GM21515 (cell line): ENCODE results near the gene GREM2.

ENCODE experiments used
- ATAC-seq: cut with Tn5 transposase; IDR thresholded peaks from one replicate; pipeline ENCODE4 v1.9.1; 2021; ENCODE audit not compliant: unreplicated experiment

The GREM2 gene

DNA sequence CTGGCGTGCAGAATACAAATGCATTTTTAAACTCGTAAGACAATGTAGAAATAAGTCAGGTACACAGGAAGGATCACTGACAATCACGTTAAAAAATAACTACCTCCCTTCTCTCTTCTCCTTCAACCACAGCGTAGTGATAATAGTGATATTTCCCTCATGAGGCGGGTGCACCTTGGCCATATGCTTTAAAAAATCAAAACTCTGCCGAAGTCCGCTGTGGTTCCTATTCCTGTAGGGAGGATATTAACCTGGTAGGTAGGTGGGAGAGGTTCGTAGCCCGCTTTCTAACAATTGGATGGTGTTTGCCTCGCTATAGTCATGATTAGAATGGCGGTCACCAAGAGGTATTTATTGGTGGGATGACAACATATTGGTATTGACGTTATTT is 732 bp downstream of the GREM2 start:
- no peak for ATAC-seq

DNA sequence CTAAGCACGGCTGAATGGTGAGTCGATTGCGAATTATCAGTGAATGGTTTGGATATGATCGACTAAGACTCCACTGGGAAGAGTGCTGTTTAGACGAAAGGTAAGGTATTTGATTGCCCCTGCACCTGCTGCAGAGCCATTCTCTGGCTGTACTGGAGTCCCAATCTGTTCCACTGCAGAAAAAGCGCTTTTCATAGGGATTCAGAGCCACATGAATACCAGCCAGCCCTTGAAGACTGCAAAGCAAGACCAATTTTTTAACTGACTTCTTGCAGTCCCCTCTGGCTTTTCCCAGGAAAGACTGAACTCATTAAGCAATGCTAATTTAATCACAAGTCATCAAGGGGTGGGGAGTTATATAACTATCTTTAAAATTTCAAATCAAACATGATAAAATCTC is 1.3 kb downstream of the GREM2 start:
- ATAC-seq: no peak

DNA sequence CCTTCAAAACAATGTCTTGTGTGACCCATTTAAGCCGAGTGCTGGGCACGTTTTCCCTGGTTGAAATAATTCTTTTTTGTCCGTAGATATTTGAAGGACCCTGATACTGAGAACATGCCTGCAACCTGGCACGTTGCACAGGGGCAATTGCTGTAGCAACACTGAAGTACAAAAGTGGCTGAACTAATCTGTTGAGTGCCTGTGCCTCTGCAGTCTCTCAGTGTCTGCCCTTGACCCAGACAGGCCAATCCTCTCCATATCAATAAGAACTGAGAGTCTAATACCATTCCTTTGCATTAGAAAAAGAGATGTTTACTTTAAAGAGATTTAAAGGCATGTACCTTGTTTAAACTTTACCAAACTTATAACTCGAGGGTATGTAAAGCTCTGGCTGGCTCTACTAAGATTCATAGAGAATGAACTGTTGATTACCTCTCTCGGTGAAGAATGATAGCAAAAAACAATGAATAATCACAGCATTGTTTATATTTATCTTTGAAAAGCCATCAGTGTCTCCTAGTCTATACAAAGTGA is 2.4 kb downstream of the GREM2 start:
- ATAC-seq: no peak

DNA sequence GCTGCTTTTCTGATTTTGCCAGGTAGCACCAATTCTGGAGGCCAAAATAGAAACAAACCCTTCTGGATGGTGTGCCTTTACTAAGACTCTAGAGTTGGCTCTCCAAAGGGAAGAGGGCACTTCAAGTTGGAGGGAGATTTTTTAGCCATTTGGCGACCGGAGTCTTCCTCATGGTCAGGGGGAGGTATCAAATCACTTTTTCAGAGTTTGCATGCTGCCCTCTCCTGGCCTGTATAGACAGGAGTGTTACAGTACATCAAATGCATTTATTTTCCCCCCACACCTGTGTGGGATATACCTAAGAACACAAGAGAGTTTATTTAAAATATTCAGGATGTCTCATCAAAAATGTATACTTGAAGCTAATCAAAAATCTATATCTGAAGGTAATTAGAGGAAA is 3.2 kb downstream of the GREM2 start:
- no peak for ATAC-seq

DNA sequence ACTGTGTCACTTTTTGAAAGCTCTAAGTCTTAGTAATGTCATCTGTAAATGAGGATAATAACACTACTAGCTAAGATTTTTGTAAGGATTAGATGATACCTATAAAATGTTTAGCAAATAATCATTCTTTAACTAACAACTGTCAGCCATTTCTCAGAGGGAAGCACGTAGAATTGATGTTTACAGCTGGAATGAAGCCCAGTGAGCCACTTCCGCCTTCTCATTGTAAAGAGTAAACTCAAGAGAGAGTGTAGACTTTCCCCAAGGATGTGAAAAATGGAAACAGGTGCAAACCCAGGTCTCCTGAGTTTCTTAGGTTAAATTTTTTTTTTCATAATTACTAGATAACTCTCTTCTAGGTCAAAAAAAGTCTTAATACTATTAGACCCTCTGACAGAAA is 4.9 kb downstream of the GREM2 start:
- no peak for ATAC-seq

DNA sequence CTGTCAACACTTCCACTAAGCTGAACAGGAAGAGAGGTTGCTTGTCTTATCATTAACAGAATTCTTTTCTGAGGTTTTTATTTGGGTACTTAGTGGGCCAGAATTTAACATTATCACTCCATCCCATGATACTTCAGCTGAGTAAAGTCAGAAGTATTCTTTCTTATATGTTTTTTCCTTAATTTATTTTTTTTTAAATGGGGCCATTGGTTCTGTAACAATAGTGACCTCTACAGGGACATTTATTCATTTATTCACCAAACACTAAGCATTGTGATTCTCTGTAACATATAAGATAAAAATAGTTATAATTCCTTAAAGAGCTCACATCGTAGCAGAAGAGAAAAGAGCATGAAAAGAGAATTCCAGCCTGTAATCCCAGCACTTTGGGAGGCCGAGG is 9.8 kb downstream of the GREM2 start:
- ATAC-seq: no peak

DNA sequence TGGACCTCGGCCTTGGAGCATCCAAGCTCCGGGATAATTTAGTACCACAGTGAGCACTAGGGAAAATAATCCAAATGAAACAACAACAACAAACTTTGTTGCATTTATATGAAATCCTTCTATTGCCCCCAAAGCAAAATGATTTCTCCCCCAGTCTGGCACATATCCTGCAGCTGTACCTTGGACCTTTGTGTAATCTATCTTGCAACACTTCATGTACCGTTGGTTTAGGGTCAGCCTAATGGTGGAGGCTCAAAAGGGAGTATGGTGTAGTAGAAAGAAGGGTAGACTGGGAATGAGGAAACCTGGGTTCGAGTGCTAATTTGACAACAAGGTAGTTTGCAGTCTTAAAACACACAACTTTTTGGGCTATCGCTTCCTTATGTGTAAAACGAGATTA is 12.1 kb downstream of the GREM2 start:
- ATAC-seq: no peak

DNA sequence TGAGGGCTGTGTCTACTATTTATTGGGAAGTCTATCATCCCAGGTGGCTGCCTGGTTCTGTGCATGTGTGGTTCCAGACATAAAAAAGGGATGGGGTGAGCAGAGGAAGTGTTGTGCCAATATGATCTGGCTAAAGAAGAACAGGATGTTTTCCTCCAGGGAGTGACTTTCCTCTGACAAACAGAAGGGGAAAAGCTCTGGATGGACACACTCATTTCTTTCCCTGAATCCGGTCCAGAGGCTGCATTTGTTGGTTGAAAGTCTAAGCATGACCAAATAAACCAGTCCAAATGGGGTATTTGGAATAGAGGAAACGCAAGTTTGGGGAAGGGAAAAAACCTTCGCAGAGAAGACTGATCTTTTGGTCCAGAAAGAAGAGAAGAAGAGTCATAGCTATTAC is 12.7 kb downstream of the GREM2 start:
- ATAC-seq: no peak

DNA sequence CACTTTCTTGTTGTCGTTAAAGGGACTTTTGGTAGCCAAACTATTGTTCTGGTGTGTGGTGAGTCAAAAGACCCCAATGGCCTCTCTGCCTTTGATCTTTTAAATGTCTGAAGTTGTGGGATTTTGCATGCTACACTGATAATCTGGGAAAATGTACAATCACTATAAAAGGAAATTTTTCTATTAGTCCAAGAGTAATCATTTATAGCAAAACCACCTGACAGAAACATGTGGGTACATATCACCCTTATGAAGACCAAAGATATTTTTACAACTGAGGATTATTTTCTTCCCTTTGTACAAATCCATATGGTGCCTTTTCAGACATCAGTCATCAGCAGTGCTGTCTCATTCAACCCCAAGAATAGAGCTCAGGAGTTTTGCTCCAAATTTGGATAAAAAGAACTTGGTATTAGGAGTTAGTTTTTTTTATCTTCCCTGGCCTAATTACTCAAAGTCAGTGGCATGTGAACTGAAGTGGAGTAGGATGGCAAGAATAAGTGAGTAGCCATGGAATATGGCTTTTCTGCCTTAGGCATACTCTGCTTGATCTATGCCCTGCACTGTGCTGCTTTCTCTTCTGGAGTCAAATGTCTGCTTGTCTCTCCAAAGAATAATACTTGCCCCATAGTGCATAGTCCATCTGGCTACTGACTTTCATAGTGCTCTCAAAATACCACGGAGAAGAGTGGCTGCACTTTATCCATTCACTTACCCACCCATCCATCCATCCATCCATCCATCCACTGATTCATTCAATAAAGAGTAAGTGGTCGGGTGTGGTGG is 13.5 kb downstream of the GREM2 start:
- no peak for ATAC-seq

DNA sequence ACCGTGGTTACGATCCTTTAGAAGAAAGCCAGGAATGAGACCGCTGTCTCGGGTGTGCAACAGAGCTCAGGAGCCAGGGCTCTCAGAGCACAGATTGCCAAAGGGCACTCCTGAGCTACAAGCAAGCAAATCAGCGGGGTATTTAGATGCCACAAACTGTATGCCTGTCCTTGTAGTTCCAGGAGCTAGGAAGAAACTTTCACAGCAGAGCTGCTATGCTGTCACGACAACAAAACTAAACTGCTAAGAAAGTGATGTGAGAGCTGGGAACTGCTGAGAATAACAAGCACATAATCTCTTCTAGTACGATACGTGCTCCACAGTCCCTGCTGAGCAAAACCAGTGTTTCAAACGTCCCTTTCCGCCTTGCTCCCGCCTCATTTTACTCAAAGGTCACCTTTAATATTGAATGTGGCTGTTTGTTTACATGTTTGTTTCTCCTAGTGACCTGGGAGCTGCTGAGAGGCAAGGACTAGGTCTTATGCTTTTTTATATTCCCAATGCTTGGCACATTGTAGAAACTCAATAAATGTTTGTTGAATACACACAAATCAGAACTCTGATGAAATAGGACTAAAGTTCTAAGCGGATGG is 14.7 kb downstream of the GREM2 start:
- ATAC-seq: no peak

DNA sequence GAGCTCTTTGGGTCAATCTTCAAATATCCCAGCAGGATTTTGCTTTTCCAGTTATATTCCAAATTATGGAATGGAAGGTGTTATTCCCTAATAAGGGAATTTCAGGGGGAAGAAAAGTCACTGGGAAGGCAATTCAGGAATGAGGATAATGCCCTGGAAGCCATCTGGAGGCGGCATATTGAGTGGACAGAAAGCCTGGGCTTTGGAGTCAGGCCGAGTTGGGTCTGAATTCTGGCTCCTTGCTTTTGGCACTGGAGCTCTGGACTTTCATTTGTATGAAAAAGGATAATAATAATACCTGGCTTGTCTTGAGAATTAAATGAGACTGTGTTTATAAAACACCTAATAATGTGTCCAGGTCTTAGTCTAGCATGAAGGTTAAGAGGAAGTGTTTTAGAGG is 16.5 kb downstream of the GREM2 start:
- no peak for ATAC-seq

DNA sequence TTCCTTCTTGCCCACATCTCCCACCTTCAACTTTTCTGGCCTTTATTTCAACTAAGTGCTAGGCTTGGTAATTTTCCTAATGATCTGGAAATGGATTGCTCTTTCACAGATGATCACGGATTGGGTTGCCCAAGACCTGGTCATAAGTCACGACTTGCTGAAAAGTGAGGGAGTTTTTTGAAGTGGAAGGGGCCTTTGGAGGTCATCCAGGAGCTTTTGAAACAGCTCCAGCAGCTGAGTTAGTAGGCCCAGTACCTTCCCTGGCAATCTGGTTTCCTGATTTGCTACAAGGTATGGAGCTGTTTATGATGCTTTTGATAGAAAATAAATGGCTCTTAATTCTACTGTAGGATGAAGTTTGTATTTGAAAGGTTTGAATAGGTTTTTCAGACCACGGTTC is 20.4 kb downstream of the GREM2 start:
- no peak for ATAC-seq

DNA sequence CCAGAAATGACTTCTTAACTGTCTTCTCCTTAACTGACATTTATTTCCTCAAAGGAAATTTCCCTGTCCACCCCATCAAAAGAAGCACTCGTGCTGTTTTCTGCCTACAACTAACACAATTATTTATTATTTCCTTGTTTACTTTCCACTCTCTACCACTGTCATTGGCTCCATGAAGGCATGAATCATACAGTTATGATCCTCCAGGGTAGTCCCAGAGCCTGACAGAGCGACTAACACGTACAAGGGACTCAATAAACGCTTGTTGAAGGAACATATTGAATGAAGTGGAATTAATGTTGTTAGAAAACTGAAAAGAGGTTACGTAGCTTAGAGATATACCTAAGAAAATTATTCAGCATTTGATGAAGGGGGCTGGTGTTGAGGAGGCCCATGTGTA is 20.9 kb downstream of the GREM2 start:
- no peak for ATAC-seq

DNA sequence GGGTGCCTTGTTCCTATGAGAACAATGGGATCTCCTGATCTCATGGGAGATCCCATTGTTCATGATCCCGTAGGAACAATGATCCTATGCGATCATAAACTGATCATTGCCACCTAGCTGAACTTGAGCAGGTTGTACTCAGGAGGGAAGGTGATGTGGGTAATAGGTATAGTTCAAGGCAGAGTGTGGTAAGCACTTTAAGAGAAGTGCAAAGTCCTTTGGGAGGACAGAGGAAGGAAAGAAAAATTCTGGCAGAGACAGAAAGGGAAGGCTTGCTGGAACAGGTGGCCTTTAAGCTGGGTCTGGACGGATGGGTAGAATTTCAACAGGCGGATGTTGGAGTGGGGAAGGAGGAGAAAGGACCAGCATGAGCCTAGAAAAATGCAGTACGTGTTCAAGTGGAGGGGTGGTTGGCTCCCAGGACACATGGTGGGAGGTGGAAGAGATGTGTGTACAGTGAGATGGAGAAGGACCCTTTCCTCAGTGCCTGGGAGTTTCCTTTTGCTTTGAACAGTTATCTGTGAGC is 22.3 kb downstream of the GREM2 start:
- ATAC-seq: no peak

DNA sequence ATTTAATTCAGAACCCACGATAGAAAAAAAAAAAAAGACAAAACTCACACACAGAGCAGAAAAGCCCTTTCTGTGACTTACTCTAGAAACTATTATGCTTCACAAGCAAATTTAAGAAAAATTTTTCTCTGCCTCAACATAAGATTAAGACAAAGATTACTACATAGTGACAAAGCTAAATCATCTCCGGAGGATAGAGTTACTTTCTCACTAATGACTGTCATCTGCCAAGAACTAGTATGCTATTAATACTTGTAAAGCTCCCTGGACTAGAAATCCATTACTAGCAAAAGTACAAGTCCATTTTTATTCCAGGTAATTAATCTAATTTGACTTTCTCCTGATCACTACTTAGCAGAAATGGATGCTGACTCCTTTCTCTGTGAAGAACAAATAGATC is 25.9 kb downstream of the GREM2 start:
- no peak for ATAC-seq

DNA sequence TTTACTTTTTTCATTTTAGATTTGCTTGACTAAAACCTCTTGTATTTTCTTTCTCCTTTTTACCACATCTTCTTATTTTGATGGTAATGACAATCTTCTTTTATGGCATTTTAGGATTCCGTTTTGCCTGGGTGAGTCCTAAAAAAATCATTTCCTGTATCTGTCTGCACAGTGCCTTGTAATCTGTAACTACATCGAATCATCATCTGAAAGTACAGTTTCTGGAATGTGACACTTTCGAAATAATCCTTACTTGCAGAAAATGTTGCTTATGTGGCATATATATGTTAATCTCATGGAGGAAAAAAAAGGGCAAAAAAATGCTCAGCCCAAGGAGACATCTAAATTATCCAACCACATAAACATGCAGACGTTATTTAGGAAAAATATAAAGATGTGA is 29.0 kb downstream of the GREM2 start:
- ATAC-seq: no peak

DNA sequence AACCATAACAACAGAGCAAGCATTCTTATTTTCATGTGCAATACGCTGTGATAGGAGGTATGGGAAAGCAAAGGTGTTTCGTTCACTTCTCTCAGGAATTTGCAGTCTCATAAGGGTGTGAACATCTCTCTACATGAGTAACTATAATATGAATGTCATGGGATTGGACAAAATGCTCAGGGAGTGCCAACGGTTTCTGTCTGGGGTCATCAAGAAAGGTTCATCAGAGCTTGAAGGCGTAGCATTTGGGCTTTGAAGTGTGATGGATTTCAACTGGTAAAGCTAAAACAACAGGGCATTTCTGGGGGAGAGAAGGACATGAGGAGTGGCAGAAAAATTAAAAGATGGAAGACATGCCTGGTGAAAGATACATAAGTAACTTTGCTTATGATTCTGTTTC is 32.4 kb downstream of the GREM2 start:
- ATAC-seq: no peak

DNA sequence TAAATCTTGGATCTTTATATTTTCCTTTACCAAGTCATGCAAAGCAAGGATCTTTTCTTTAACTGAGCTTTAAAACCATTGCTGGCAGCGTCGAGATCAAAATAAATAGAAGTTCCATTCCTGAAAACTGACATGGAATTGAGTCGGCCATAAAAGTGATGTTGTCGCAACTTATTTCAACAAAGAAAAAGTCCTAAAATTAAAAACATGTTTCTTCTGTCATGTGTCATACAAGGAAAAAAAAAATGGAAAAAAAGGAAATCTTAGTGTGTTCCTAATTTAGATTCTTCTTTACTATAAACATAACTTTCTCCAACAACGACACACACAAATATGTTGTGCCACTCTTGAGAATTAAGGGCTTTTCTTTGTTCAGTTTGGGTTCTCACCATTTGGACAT is 34.9 kb downstream of the GREM2 start:
- ATAC-seq: no peak

DNA sequence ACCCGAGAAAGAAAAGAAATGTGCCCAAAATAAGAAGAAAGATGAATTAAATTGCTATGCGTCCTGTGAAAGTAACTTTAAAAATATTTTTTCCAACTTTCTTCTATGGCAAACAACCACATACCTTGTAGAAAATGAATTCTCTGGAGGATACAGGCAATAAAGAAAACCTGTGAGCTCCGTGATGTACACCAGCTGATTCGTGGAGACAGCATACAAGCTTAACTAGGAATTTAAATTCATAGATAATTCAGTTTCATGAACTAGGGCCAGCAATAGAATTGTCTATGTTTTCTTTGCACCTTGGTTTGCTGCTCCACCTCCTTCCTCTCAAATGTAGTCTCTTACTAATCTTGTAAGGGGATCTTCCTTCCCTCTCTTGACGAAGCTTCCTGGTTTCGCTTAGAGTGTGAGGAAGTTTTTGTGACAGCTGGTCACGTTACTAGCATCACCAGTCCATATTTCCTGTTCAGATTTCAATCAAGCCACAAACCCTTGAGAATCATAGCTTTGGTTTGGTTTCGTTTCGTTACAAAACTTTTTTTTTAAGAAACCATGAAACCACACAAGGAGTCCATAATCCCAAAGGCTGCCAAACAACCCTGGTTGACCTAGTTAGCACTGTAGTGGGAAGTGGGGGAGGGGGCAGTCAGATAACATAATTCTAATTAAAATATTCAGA is 35.8 kb downstream of the GREM2 start:
- ATAC-seq: no peak

DNA sequence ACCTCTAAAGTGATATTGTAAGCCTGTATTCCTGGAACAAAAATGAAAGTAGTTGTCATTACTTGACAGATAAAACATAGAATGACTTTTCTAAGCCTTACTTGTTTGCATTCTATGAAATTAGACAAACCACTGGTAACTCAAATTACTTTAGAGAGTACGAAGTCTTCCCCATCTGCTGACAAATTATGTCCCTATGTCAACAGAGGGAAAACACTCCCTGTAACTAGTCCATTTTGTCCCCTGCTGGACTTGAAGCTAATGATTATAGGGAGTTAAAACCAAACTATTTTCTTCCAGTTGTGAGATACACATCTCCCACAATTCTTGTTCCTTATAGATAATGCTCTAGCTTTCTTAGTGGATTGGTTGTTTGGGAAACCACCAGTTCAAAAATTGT is 39.6 kb downstream of the GREM2 start:
- ATAC-seq: no peak

DNA sequence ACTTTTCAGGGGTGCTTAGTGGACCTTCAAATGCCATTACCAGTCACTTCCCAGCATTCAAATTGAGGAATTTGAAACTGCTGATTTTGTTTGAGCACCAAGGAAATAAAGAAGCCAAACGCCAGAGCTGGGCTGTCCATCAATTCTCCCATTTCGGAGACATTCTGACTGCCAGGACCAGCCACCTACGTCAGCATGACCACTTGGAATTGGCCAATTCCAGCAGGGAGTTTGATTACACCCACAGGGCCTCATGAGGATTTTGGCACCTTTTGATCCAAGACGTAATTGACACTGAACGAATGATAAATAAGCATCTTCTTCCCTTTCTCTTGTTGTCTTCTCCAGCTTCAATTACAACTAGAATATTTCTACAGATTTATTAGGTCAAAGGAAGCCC is 40.2 kb downstream of the GREM2 start:
- no peak for ATAC-seq

DNA sequence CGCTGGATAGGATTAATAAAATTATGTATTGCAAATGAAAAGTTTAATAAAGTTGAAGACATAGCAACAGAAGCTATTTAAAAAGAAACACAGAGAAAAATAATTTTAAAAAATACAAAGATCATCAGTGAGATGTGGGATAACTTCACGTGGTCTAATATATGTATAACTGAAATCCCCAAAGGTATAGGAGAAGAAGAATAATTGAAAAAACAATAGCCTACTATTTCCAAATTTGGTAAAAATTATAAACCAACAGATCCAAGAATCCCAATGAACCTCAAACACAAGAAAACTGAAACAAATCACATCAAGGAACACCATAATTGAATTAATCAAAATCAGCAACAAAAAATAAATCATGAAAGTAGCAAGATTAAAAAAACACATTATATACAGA is 44.9 kb downstream of the GREM2 start:
- no peak for ATAC-seq
